Neural progenitor cell (in vitro differentiated cells): Measurements from ENCODE around the gene ADH4. TPM values are rescaled to one million over a fixed set of nuclear protein-coding genes. Genes with fewer than 3 reads are reported as not detected.

Experiments
- DNase-seq: peaks from one replicate; pipeline ENCODE4 v3.0.0-alpha.2; 2016; ENCODE audit warnings: low spot score
- H2AFZ ChIP-seq: fragments of 200-600 bp; sonication (generic); replicated peaks from 2 replicates; pipeline ENCODE4 v1.6.1; 2016; ENCODE audit warnings: antibody characterized with exemption
- H3F3A ChIP-seq: fragments of 200-600 bp; sonication (generic); 2 replicates; pipeline ENCODE4 v1.6.1; 2016; ENCODE audit warnings: antibody characterized with exemption, low read depth
- H3K27ac ChIP-seq: fragments of 200-600 bp; sonication (generic); 2 replicates; pipeline ENCODE4 v1.5.1; 2016; ENCODE audit warnings: mild to moderate bottlenecking
- H3K27me3 ChIP-seq: fragments of 200-600 bp; sonication (generic); 2 replicates; pipeline ENCODE4 v1.6.1; 2016; ENCODE audit warnings: mild to moderate bottlenecking, moderate library complexity
- H3K36me3 ChIP-seq: fragments of 200-600 bp; sonication (generic); 2 replicates; pipeline ENCODE4 v1.5.1; 2016
- H3K4me1 ChIP-seq: fragments of 200-600 bp; sonication (generic); 2 replicates; pipeline ENCODE4 v1.6.1; 2016; ENCODE audit warnings: mixed run types
- H3K4me2 ChIP-seq: fragments of 200-600 bp; sonication (generic); 2 replicates; pipeline ENCODE4 v1.6.1; 2016
- H3K4me3 ChIP-seq: fragments of 200-600 bp; sonication (generic); 2 replicates; pipeline ENCODE4 v1.5.1; 2016
- H3K79me2 ChIP-seq: fragments of 200-600 bp; sonication (generic); 2 replicates; pipeline ENCODE4 v1.6.1; 2016; ENCODE audit warnings: low read depth
- H3K9ac ChIP-seq: fragments of 200-600 bp; sonication (generic); 2 replicates; pipeline ENCODE4 v1.6.1; 2016
- H3K9me3 ChIP-seq: fragments of 200-600 bp; sonication (generic); 2 replicates; pipeline ENCODE4 v1.5.1; 2016; ENCODE audit warnings: low read depth
- H4K20me1 ChIP-seq: fragments of 200-600 bp; sonication (generic); 2 replicates; pipeline ENCODE4 v1.6.1; 2016; ENCODE audit warnings: low read depth
- H3K27ac Mint-ChIP-seq: 3 replicates; pipeline ENCODE4 v1.8.0; 2021; ENCODE audit warnings: mixed read lengths
- H3K27me3 Mint-ChIP-seq: 2 replicates; pipeline ENCODE4 v1.8.0; 2022; ENCODE audit warnings: low read depth, mild to moderate bottlenecking, inconsistent platforms, moderate library complexity, mixed read lengths; ENCODE audit not compliant: insufficient read depth
- H3K36me3 Mint-ChIP-seq: 3 replicates; pipeline ENCODE4 v1.8.0; 2021; ENCODE audit warnings: mixed read lengths
- H3K4me1 Mint-ChIP-seq: 3 replicates; pipeline ENCODE4 v1.8.0; 2021; ENCODE audit warnings: mixed read lengths
- H3K4me3 Mint-ChIP-seq: 3 replicates; pipeline ENCODE4 v1.8.0; 2021; ENCODE audit warnings: mild to moderate bottlenecking, moderate library complexity, mixed read lengths
- H3K9me3 Mint-ChIP-seq: 3 replicates; pipeline ENCODE4 v1.8.0; 2020; ENCODE audit warnings: mixed read lengths
- EZH2 ChIP-seq: fragments of 200-600 bp; sonication (generic); IDR thresholded peaks from 2 replicates; pipeline ENCODE4 v1.6.1; 2017; ENCODE audit warnings: antibody characterized with exemption, mild to moderate bottlenecking, moderate library complexity
- EZH2phosphoT487 ChIP-seq: fragments of 200-600 bp; sonication (generic); IDR thresholded peaks from 2 replicates; pipeline ENCODE4 v1.6.1; 2017; ENCODE audit warnings: antibody characterized with exemption
- total RNA-seq: library from RNA; depleted of rRNA; stranded (reverse); fragments of >200 nt; gene quantifications from 2 replicates; pipeline ENCODE4 v1.2.3, GENCODE V29; 2015; ENCODE audit warnings: low replicate concordance
- TF ChIP-seq, protein P1 (sequence below): fragments of 200-600 bp; sonication (generic); IDR thresholded peaks from 2 replicates; pipeline ENCODE4 v1.5.1; 2017; ENCODE audit warnings: antibody characterized with exemption, mild to moderate bottlenecking

Gene ADH4
- total RNA-seq, 1 donor from 2014 or later, result not detected

DNA sequence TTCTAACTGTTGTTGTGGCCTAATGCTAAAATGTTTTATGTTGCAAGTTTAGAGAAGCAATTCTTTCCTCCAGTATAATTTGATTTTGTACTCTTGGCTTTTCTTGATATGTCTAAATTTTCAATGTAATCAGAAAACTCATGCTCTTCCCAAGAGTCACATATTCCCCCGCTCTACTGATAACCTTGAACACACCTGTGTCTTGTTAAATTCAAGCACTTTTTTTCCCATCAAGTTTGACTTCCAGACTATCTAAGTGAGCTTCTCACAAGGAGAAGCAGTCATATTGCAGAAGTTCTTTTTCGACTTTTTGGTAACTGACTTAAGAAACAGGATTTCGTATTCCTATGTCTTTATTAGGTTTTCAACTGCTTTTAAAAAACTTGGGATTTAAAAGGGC lies 7.4 kb upstream of the ADH4 start:
- peaks cover 6% of the 10 kb centered on the region for H3K36me3 Mint-ChIP-seq
- no peaks in the 10 kb centered on the region for H3F3A ChIP-seq
- no peaks in the 10 kb centered on the region for H3K4me1 Mint-ChIP-seq
- H3K9ac ChIP-seq, result no peak overlapping the region
- no peak overlapping the region for H2AFZ ChIP-seq
- H3K27ac ChIP-seq, result no peak overlapping the region
- H3K4me1 ChIP-seq, result no peaks in the 10 kb centered on the region
- H3K27ac Mint-ChIP-seq, result no peak overlapping the region
- H3K27me3 ChIP-seq, result no peaks in the 10 kb centered on the region
- no peak overlapping the region for H3K4me3 Mint-ChIP-seq
- H3K79me2 ChIP-seq, result no peaks in the 10 kb centered on the region
- peaks cover 4% of the 10 kb centered on the region for H3K36me3 ChIP-seq
- H3K9me3 ChIP-seq, result peaks cover 16% of the 10 kb centered on the region
- peaks cover 2% of the 10 kb centered on the region for H3K27me3 Mint-ChIP-seq
- H3K4me3 ChIP-seq, result no peak overlapping the region
- TF ChIP-seq, protein P1, sequence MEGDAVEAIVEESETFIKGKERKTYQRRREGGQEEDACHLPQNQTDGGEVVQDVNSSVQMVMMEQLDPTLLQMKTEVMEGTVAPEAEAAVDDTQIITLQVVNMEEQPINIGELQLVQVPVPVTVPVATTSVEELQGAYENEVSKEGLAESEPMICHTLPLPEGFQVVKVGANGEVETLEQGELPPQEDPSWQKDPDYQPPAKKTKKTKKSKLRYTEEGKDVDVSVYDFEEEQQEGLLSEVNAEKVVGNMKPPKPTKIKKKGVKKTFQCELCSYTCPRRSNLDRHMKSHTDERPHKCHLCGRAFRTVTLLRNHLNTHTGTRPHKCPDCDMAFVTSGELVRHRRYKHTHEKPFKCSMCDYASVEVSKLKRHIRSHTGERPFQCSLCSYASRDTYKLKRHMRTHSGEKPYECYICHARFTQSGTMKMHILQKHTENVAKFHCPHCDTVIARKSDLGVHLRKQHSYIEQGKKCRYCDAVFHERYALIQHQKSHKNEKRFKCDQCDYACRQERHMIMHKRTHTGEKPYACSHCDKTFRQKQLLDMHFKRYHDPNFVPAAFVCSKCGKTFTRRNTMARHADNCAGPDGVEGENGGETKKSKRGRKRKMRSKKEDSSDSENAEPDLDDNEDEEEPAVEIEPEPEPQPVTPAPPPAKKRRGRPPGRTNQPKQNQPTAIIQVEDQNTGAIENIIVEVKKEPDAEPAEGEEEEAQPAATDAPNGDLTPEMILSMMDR, result no peak
- no peak for TF ChIP-seq EZH2
- TF ChIP-seq EZH2phosphoT487, result no peak
- no peak overlapping the region for H3K4me2 ChIP-seq
- peaks cover 12% of the 10 kb centered on the region for H3K9me3 Mint-ChIP-seq
- no peak for DNase-seq
- H4K20me1 ChIP-seq, result no peaks in the 10 kb centered on the region

DNA sequence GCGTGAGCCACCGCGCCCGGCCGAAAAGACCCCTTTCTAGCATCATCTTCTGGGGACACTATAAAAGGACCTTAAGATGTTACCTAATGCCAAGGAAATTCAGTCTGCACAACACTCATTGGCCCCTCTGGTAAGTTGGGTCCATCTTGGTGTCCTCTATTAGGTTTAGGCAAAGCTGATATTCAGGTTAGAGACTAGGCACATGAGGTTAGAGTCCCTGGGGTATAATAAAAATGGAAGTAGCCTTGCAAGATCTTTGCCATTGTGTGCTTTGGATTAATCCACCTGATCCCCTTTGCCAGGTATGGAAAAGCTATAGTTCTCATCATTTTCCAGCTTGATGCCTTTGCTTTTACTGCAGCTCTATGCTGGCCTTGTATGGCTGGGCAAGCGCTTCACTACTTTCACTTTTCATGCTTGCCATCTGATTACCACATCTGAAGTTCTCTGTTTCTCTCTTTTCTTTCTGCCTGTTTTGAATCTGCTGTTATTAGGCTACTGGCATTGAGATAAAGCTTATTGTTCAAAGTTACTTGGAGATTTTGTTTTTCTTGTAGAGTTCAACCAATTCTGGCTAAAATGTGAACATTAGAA lies 5.4 kb upstream of the ADH4 start:
- TF ChIP-seq EZH2phosphoT487 (no peak), EZH2 (no peak)
- TF ChIP-seq, protein P1, result no peak
- no peak for DNase-seq
- H2AFZ ChIP-seq, result no peak overlapping the region
- no peak overlapping the region for H3K4me2 ChIP-seq
- H3K27me3 ChIP-seq, result no peaks in the 10 kb centered on the region
- H3K79me2 ChIP-seq, result no peaks in the 10 kb centered on the region
- H4K20me1 ChIP-seq, result no peaks in the 10 kb centered on the region
- H3F3A ChIP-seq, result no peaks in the 10 kb centered on the region
- H3K27ac ChIP-seq, result no peak overlapping the region
- H3K9me3 Mint-ChIP-seq, result peaks cover 12% of the 10 kb centered on the region
- H3K27me3 Mint-ChIP-seq, result peaks cover 2% of the 10 kb centered on the region
- peaks cover 6% of the 10 kb centered on the region for H3K36me3 Mint-ChIP-seq
- H3K4me3 ChIP-seq, result no peak overlapping the region
- no peak overlapping the region for H3K27ac Mint-ChIP-seq
- no peak overlapping the region for H3K9ac ChIP-seq
- no peak overlapping the region for H3K4me3 Mint-ChIP-seq
- H3K9me3 ChIP-seq, result peaks cover 16% of the 10 kb centered on the region
- peaks cover under 1% of the 10 kb centered on the region for H3K4me1 ChIP-seq
- peaks cover 4% of the 10 kb centered on the region for H3K36me3 ChIP-seq
- H3K4me1 Mint-ChIP-seq, result no peaks in the 10 kb centered on the region

DNA sequence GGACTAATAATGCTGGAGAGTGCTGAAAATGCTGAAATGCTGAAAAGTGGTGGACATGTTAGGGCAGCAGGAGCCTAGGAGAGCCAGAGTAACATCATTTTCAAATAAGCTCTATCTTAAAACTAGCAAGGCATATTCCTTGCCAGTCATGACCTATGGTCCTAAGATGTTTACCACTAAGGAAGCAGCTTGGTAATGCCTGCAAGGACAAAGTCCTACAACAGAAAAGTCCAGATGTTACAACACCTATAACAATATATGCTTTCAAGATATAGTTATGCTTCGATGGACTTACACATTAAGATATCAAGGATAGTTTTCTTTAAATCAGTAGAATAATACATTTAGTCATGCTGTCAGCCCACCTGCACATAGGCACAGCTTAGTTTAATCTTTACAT lies 4.5 kb upstream of the ADH4 start:
- Histone ChIP-seq H3K9ac (no peak overlapping the region), H3K4me2 (no peak overlapping the region), H3K9me3 (peaks cover 16% of the 10 kb centered on the region), H3K36me3 (peaks cover 4% of the 10 kb centered on the region), H3K27me3 (no peaks in the 10 kb centered on the region), H3F3A (no peaks in the 10 kb centered on the region), H2AFZ (no peak overlapping the region), H3K4me1 (peaks cover 9% of the 10 kb centered on the region), H3K27ac (no peak overlapping the region), H3K79me2 (no peaks in the 10 kb centered on the region), H3K4me3 (no peak overlapping the region), H4K20me1 (no peaks in the 10 kb centered on the region)
- H3K4me3 Mint-ChIP-seq, result no peak overlapping the region
- peaks cover 12% of the 10 kb centered on the region for H3K9me3 Mint-ChIP-seq
- H3K27ac Mint-ChIP-seq, result no peak overlapping the region
- TF ChIP-seq EZH2, result no peak
- TF ChIP-seq, protein P1, result no peak
- TF ChIP-seq EZH2phosphoT487, result no peak
- H3K27me3 Mint-ChIP-seq, result peaks cover 2% of the 10 kb centered on the region
- DNase-seq, result no peak
- peaks cover 6% of the 10 kb centered on the region for H3K36me3 Mint-ChIP-seq
- peaks cover 2% of the 10 kb centered on the region for H3K4me1 Mint-ChIP-seq
